PFSK-1 (cell line): ENCODE measurements around the gene CHADL.

Experiments used
- FOXP2 ChIP-seq: optimal IDR thresholded peaks from 2 replicates; pipeline ENCODE3; 2011; ENCODE audit warnings: borderline replicate concordance, control low read depth, inconsistent platforms; ENCODE audit not compliant: insufficient read depth; ENCODE audit errors: extremely low read length, extremely low read depth
- POLR2AphosphoS5 ChIP-seq: IDR thresholded peaks from 2 replicates; pipeline ENCODE4 v1.6.1; 2012; ENCODE audit warnings: low read depth, mild to moderate bottlenecking, control low read depth, low read length, moderate library complexity
- SIN3A ChIP-seq: IDR thresholded peaks from 2 replicates; pipeline ENCODE4 v1.6.1; 2012; ENCODE audit warnings: mild to moderate bottlenecking, low read length, moderate library complexity, borderline replicate concordance; ENCODE audit not compliant: insufficient read depth
- TAF1 ChIP-seq: IDR thresholded peaks from 2 replicates; pipeline ENCODE4 v1.6.1; 2012; ENCODE audit warnings: low read length, control low read depth, borderline replicate concordance; ENCODE audit not compliant: insufficient read depth
- TF ChIP-seq, protein P1 (sequence below), 2 experiments: IDR thresholded peaks; 2 replicates each; pipeline versions ENCODE4 v1.6.1 to v1.8.0; 2011 to 2012; ENCODE audit warnings: low read depth in 2 of 2, low read length in 2 of 2, control low read depth in 1 of 2, inconsistent platforms in 1 of 2, mild to moderate bottlenecking in 1 of 2, moderate library complexity in 1 of 2; ENCODE audit not compliant: insufficient read depth in 1 of 2

- TF ChIP-seq POLR2AphosphoS5 (no peak), TAF1 (no peak), SIN3A (no peak), FOXP2 (no peak)
- TF ChIP-seq, protein P1, sequence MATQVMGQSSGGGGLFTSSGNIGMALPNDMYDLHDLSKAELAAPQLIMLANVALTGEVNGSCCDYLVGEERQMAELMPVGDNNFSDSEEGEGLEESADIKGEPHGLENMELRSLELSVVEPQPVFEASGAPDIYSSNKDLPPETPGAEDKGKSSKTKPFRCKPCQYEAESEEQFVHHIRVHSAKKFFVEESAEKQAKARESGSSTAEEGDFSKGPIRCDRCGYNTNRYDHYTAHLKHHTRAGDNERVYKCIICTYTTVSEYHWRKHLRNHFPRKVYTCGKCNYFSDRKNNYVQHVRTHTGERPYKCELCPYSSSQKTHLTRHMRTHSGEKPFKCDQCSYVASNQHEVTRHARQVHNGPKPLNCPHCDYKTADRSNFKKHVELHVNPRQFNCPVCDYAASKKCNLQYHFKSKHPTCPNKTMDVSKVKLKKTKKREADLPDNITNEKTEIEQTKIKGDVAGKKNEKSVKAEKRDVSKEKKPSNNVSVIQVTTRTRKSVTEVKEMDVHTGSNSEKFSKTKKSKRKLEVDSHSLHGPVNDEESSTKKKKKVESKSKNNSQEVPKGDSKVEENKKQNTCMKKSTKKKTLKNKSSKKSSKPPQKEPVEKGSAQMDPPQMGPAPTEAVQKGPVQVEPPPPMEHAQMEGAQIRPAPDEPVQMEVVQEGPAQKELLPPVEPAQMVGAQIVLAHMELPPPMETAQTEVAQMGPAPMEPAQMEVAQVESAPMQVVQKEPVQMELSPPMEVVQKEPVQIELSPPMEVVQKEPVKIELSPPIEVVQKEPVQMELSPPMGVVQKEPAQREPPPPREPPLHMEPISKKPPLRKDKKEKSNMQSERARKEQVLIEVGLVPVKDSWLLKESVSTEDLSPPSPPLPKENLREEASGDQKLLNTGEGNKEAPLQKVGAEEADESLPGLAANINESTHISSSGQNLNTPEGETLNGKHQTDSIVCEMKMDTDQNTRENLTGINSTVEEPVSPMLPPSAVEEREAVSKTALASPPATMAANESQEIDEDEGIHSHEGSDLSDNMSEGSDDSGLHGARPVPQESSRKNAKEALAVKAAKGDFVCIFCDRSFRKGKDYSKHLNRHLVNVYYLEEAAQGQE (IDR thresholded peaks at IDR 0.05; ENCODE audit: insufficient read depth in 1 of 2, low read depth in 2 of 2, low read length in 2 of 2): no peak
These were observed 2.6 kb upstream of the CHADL start for GRCh38 chr22:41243361-41243760.
